Stimulated activated memory B cell treated with anti-CD40 and anti-IgM and Interleukin-4, amounts not matched to agents 10 μg/mL and 1 μg/mL and 100 μg/mL, for 72 hours (primary cell): ENCODE measurements around the gene ABHD2.
"Not testable (repeated sequence)": the region's sequence is repeated elsewhere in the genome, so short reads cannot be mapped to it uniquely, and the experiment has no call there.

Experiments
- ATAC-seq: fragments of 150-1000 bp; cut with Tn5 transposase; 2 replicates; pipeline ENCODE4 v1.10.0; 2021
- H3K27ac Mint-ChIP-seq: one replicate; pipeline ENCODE4 v1.8.0; 2022; ENCODE audit warnings: mild to moderate bottlenecking, mixed read lengths
- H3K27me3 Mint-ChIP-seq: one replicate; pipeline ENCODE4 v1.8.0; 2022; ENCODE audit warnings: mixed read lengths
- H3K36me3 Mint-ChIP-seq: one replicate; pipeline ENCODE4 v1.8.0; 2022; ENCODE audit warnings: mixed read lengths
- H3K4me1 Mint-ChIP-seq: one replicate; pipeline ENCODE4 v1.8.0; 2022; ENCODE audit warnings: mixed read lengths
- H3K4me3 Mint-ChIP-seq: one replicate; pipeline ENCODE4 v1.8.0; 2022; ENCODE audit warnings: mild to moderate bottlenecking, moderate library complexity, mixed read lengths
- H3K9me3 Mint-ChIP-seq: one replicate; pipeline ENCODE4 v1.8.0; 2022; ENCODE audit warnings: mixed read lengths

ABHD2 gene

GRCh38 chr15:89239883-89240810 is 151.9 kb downstream of the ABHD2 start:
- ATAC-seq, H3K4me3 Mint-ChIP-seq, H3K27ac Mint-ChIP-seq, H3K27me3 Mint-ChIP-seq, H3K36me3 Mint-ChIP-seq, H3K4me1 Mint-ChIP-seq, H3K9me3 Mint-ChIP-seq: not testable (repeated sequence)

GRCh38 chr15:89243046-89243690 is 154.9 kb downstream of the ABHD2 start:
- Mint-ChIP-seq H3K9me3 (peaks cover 3% of the 10 kb centered on the region), H3K4me3 (peak overlapping the region; percentile 77), H3K36me3 (peaks cover 4% of the 10 kb centered on the region), H3K27me3 (no peaks in the 10 kb centered on the region), H3K27ac (peak overlapping the region; percentile 56), H3K4me1 (peaks cover 25% of the 10 kb centered on the region)
- ATAC-seq: no peak

- Mint-ChIP-seq H3K36me3 (peaks cover 4% of the 10 kb centered on the region), H3K27ac (peak within 1 kb of the TSS; percentile 56), H3K4me3 (peak within 1 kb of the TSS; percentile 77), H3K4me1 (peaks cover 25% of the 10 kb centered on the region), H3K9me3 (peaks cover 3% of the 10 kb centered on the region), H3K27me3 (no peaks in the 10 kb centered on the region)
- ATAC-seq: peak; percentile 98
Observed at GRCh38 chr15:89243691-89244573, 155.7 kb downstream of the ABHD2 start, which contains the start of gene FANCI. Gene FANCI, plus strand, starts transcription at chr15:89243979. Its CDS starts 3,669 bp downstream, at chr15:89247648.

GRCh38 chr15:89244574-89244903 is 156.3 kb downstream of the ABHD2 start:
- Mint-ChIP-seq H3K36me3 (peaks cover 7% of the 10 kb centered on the region), H3K9me3 (peaks cover 3% of the 10 kb centered on the region), H3K27ac (peak overlapping the region; percentile 56), H3K27me3 (no peaks in the 10 kb centered on the region), H3K4me3 (peak overlapping the region; percentile 77), H3K4me1 (peaks cover 25% of the 10 kb centered on the region)
- no peak for ATAC-seq

- no peaks in the 10 kb centered on the region for H3K27me3 Mint-ChIP-seq
- H3K27ac Mint-ChIP-seq: no peak overlapping the region
- H3K9me3 Mint-ChIP-seq: no peaks in the 10 kb centered on the region
- ATAC-seq: no peak
- peaks cover 10% of the 10 kb centered on the region for H3K36me3 Mint-ChIP-seq
- H3K4me1 Mint-ChIP-seq: peaks cover 25% of the 10 kb centered on the region
- no peak overlapping the region for H3K4me3 Mint-ChIP-seq
Observed at GRCh38 chr15:89247446-89247845, 159.2 kb downstream of the ABHD2 start.

- H3K9me3 Mint-ChIP-seq: no peaks in the 10 kb centered on the region
- no peak overlapping the region for H3K4me3 Mint-ChIP-seq
- peaks cover 10% of the 10 kb centered on the region for H3K36me3 Mint-ChIP-seq
- no peaks in the 10 kb centered on the region for H3K27me3 Mint-ChIP-seq
- no peak overlapping the region for H3K27ac Mint-ChIP-seq
- no peak for ATAC-seq
- peaks cover 25% of the 10 kb centered on the region for H3K4me1 Mint-ChIP-seq
Observed at GRCh38 chr15:89248584-89248983, 160.3 kb downstream of the ABHD2 start.

GRCh38 chr15:89250142-89250541 is 161.9 kb downstream of the ABHD2 start:
- H3K27ac Mint-ChIP-seq, H3K27me3 Mint-ChIP-seq, H3K36me3 Mint-ChIP-seq: not testable (repeated sequence)

More at GRCh38 chr15:89250142-89250541, 161.9 kb downstream of the ABHD2 start:
- ATAC-seq, H3K4me3 Mint-ChIP-seq, H3K9me3 Mint-ChIP-seq: not testable (repeated sequence)
- peaks cover 15% of the 10 kb centered on the region for H3K4me1 Mint-ChIP-seq
